ENCODE measurements around the gene PDE4D.

PDE4D gene

DNA sequence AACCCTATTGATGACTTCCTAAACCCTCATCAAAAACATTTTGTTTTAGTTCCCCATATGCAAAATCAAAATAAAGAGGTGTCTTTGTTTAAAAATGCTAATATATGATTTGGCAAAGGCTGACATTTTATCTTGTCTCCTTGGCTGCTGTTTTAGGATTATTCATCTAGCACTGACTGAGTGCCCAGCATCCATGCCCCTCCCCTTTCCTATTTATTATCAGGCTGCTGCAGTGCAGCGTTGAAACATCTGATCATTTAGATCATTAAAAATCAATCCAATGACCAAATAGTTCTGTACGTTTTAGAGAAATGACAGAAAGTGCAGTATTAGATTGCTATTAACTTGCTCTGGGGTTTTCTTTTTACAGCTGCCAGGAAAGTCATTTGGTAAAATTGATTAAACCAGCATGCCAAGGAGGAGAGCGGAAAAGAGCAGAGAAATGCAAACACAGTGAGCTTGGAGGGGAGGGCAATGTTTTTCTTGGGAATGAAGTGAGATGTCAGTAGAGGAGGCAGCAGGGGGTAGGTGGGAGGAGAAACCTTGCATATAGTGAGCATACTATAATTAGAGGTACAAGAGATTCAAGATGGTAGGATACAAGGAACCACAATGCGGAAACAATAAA, 286.3 kb downstream of the PDE4D start:
- H4K91ac ChIP-seq (ENCODE audit: low read length), result no peak overlapping the region
- H3K18ac ChIP-seq (ENCODE audit: low read depth in 1 of 2, low read length in 2 of 2), result no peak overlapping the region
- no peak overlapping the region for H4K8ac ChIP-seq (ENCODE audit: low read length)
- DNase-seq, result no peak
- no peaks in the 10 kb centered on the region for H3K27me3 ChIP-seq (ENCODE audit: control insufficient read depth in 1 of 2, insufficient read depth in 1 of 2, low read length in 2 of 2)
- H3K36me3 ChIP-seq (ENCODE audit: control insufficient read depth in 1 of 2, insufficient read depth in 2 of 2, low read depth in 1 of 2, low read length in 2 of 2), result no peaks in the 10 kb centered on the region
- no peak overlapping the region for H3K27ac ChIP-seq (ENCODE audit: low read length, poor library complexity, severe bottlenecking)
- no peak overlapping the region for H2BK5ac ChIP-seq (ENCODE audit: low read depth, low read length, poor library complexity, severe bottlenecking)
- H3K4me3 ChIP-seq (ENCODE audit: insufficient read depth in 1 of 2, low read depth in 1 of 2, low read length in 2 of 2), result peak overlapping the region in 1 of 2 experiments; percentile 9
- H3K4ac ChIP-seq (ENCODE audit: low read depth in 1 of 2, low read length in 2 of 2), result no peak overlapping the region
- H3K79me1 ChIP-seq (replicated peaks; ENCODE audit: low read length, poor library complexity, severe bottlenecking), result no peaks in the 10 kb centered on the region
- no peak overlapping the region for H3K4me2 ChIP-seq (ENCODE audit: low read length, poor library complexity, severe bottlenecking)
- WGBS, result 94% methylated on average over 4 of the region's 4 CpGs
- no peak overlapping the region for H3K23ac ChIP-seq (ENCODE audit: low read length in 2 of 2)
- no peak overlapping the region for H3K14ac ChIP-seq (ENCODE audit: low read length in 2 of 2)
- H2AK5ac ChIP-seq (ENCODE audit: low read length, severe bottlenecking), result no peak overlapping the region
- no peaks in the 10 kb centered on the region for H3K4me1 ChIP-seq (ENCODE audit: control insufficient read depth, insufficient read depth, low read depth, low read length)
- no peak overlapping the region for H2BK15ac ChIP-seq (ENCODE audit: low read depth, poor library complexity, severe bottlenecking)
- no peak overlapping the region for H3K9ac ChIP-seq (ENCODE audit: low read length)
- H2BK12ac ChIP-seq (ENCODE audit: low read length in 2 of 2), result no peak overlapping the region
- H2BK120ac ChIP-seq (ENCODE audit: low read depth, low read length), result no peak overlapping the region
- no peaks in the 10 kb centered on the region for H3K9me3 ChIP-seq (ENCODE audit: control insufficient read depth, low read length)
- no peak overlapping the region for H2AFZ ChIP-seq (ENCODE audit: low read depth, low read length)

DNA sequence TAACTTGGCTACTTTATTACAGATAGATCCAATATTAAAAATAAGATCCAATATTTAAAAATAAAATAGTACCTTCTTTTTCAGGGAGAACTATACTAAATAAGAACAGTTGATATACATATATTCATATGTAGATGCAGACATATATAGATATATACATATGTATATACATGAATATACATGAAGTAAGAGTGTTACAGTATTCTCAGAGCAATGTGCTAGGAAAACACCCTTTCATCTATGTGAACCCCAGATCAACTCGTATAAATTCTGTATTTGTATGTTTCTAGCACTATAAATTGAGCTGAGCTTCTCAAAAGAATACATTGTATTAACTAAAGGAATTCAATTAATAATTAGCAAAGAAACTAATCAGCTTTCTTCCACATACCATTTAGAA, 287.6 kb downstream of the PDE4D start:
- H2BK5ac ChIP-seq (ENCODE audit: low read depth, low read length, poor library complexity, severe bottlenecking), result no peak overlapping the region
- no peak for DNase-seq
- H3K23ac ChIP-seq (ENCODE audit: low read length in 2 of 2), result no peak overlapping the region
- no peak overlapping the region for H2BK15ac ChIP-seq (ENCODE audit: low read depth, poor library complexity, severe bottlenecking)
- H4K91ac ChIP-seq (ENCODE audit: low read length), result no peak overlapping the region
- no peaks in the 10 kb centered on the region for H3K27me3 ChIP-seq (ENCODE audit: control insufficient read depth in 1 of 2, insufficient read depth in 1 of 2, low read length in 2 of 2)
- H2BK12ac ChIP-seq (ENCODE audit: low read length in 2 of 2), result no peak overlapping the region
- no peak overlapping the region for H3K14ac ChIP-seq (ENCODE audit: low read length in 2 of 2)
- H3K4ac ChIP-seq (ENCODE audit: low read depth in 1 of 2, low read length in 2 of 2), result no peak overlapping the region
- H3K79me1 ChIP-seq (replicated peaks; ENCODE audit: low read length, poor library complexity, severe bottlenecking), result no peaks in the 10 kb centered on the region
- WGBS, result no CpG with 5 or more reads among the region's 1 CpG
- no peaks in the 10 kb centered on the region for H3K4me1 ChIP-seq (ENCODE audit: control insufficient read depth, insufficient read depth, low read depth, low read length)
- H3K9ac ChIP-seq (ENCODE audit: low read length), result no peak overlapping the region
- H2AFZ ChIP-seq (ENCODE audit: low read depth, low read length), result no peak overlapping the region
- H2AK5ac ChIP-seq (ENCODE audit: low read length, severe bottlenecking), result no peak overlapping the region
- H3K9me3 ChIP-seq (ENCODE audit: control insufficient read depth, low read length), result no peaks in the 10 kb centered on the region
- no peak overlapping the region for H4K8ac ChIP-seq (ENCODE audit: low read length)
- H3K4me3 ChIP-seq (ENCODE audit: insufficient read depth in 1 of 2, low read depth in 1 of 2, low read length in 2 of 2), result no peak overlapping the region
- no peaks in the 10 kb centered on the region for H3K36me3 ChIP-seq (ENCODE audit: control insufficient read depth in 1 of 2, insufficient read depth in 2 of 2, low read depth in 1 of 2, low read length in 2 of 2)
- H3K27ac ChIP-seq (ENCODE audit: low read length, poor library complexity, severe bottlenecking), result no peak overlapping the region
- H3K18ac ChIP-seq (ENCODE audit: low read depth in 1 of 2, low read length in 2 of 2), result no peak overlapping the region
- no peak overlapping the region for H2BK120ac ChIP-seq (ENCODE audit: low read depth, low read length)
- no peak overlapping the region for H3K4me2 ChIP-seq (ENCODE audit: low read length, poor library complexity, severe bottlenecking)

DNA sequence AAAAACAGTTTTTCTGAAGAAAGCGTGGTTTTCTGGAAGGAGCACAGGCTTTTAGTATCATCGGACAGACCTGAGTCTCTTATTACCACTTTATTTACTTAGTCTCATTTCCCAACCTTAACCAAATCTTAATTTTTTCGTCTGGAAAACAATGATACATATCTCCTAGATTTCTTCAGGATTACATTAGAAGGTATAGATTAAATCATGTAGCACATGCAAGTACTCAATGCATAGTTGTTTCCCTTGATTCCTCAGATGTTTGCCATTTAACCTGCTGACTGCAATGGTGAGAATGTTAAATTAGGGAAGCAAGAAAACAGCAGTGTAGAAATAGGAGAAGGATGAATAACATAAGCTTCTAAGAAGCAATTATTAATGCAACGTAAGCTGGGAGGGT, 289.4 kb downstream of the PDE4D start:
- H3K4ac ChIP-seq (ENCODE audit: low read depth in 1 of 2, low read length in 2 of 2), result no peak overlapping the region
- peaks cover 1% of the 10 kb centered on the region for H3K79me1 ChIP-seq (replicated peaks; ENCODE audit: low read length, poor library complexity, severe bottlenecking)
- H3K4me2 ChIP-seq (ENCODE audit: low read length, poor library complexity, severe bottlenecking), result no peak overlapping the region
- H2BK5ac ChIP-seq (ENCODE audit: low read depth, low read length, poor library complexity, severe bottlenecking), result no peak overlapping the region
- H3K9ac ChIP-seq (ENCODE audit: low read length), result no peak overlapping the region
- no peak for DNase-seq
- H3K14ac ChIP-seq (ENCODE audit: low read length in 2 of 2), result no peak overlapping the region
- H3K36me3 ChIP-seq (ENCODE audit: control insufficient read depth in 1 of 2, insufficient read depth in 2 of 2, low read depth in 1 of 2, low read length in 2 of 2), result no peaks in the 10 kb centered on the region
- no peak overlapping the region for H3K18ac ChIP-seq (ENCODE audit: low read depth in 1 of 2, low read length in 2 of 2)
- no peaks in the 10 kb centered on the region for H3K27me3 ChIP-seq (ENCODE audit: control insufficient read depth in 1 of 2, insufficient read depth in 1 of 2, low read length in 2 of 2)
- no peak overlapping the region for H3K23ac ChIP-seq (ENCODE audit: low read length in 2 of 2)
- no peak overlapping the region for H3K27ac ChIP-seq (ENCODE audit: low read length, poor library complexity, severe bottlenecking)
- H3K4me3 ChIP-seq (ENCODE audit: insufficient read depth in 1 of 2, low read depth in 1 of 2, low read length in 2 of 2), result no peak overlapping the region
- no peak overlapping the region for H2AFZ ChIP-seq (ENCODE audit: low read depth, low read length)
- no peaks in the 10 kb centered on the region for H3K9me3 ChIP-seq (ENCODE audit: control insufficient read depth, low read length)
- H3K4me1 ChIP-seq (ENCODE audit: control insufficient read depth, insufficient read depth, low read depth, low read length), result no peaks in the 10 kb centered on the region
- 81% methylated on average over 3 of the region's 4 CpGs for WGBS
- H2AK5ac ChIP-seq (ENCODE audit: low read length, severe bottlenecking), result no peak overlapping the region
- no peak overlapping the region for H2BK120ac ChIP-seq (ENCODE audit: low read depth, low read length)
- no peak overlapping the region for H2BK15ac ChIP-seq (ENCODE audit: low read depth, poor library complexity, severe bottlenecking)
- no peak overlapping the region for H4K91ac ChIP-seq (ENCODE audit: low read length)
- no peak overlapping the region for H4K8ac ChIP-seq (ENCODE audit: low read length)
- no peak overlapping the region for H2BK12ac ChIP-seq (ENCODE audit: low read length in 2 of 2)

DNA sequence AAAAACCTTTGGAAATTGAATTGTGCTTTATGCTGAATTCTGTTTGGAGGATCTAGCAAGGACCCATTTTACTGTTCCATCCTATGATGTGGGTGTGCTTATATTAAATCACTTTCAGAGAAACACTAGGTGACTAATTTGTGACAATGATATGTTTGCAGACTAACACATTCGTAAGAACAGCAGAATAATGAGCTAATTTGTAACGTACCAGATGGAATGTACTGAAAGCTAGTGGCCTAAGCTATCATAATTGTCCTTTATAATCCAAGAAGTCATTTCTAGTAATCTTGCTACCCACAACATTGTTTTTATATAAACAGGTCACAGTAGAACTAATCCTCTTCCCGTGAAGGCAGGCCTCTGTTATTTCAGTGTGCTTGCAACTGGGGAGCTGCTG, 292.5 kb downstream of the PDE4D start:
- Histone ChIP-seq H3K36me3 (ENCODE audit: control insufficient read depth in 1 of 2, insufficient read depth in 2 of 2, low read depth in 1 of 2, low read length in 2 of 2) (no peaks in the 10 kb centered on the region), H3K4me1 (ENCODE audit: control insufficient read depth, insufficient read depth, low read depth, low read length) (no peaks in the 10 kb centered on the region), H3K27ac (ENCODE audit: low read length, poor library complexity, severe bottlenecking) (no peak overlapping the region), H2BK5ac (ENCODE audit: low read depth, low read length, poor library complexity, severe bottlenecking) (no peak overlapping the region), H2AFZ (ENCODE audit: low read depth, low read length) (no peak overlapping the region), H3K18ac (ENCODE audit: low read depth in 1 of 2, low read length in 2 of 2) (no peak overlapping the region), H3K27me3 (ENCODE audit: control insufficient read depth in 1 of 2, insufficient read depth in 1 of 2, low read length in 2 of 2) (no peaks in the 10 kb centered on the region), H2BK15ac (ENCODE audit: low read depth, poor library complexity, severe bottlenecking) (no peak overlapping the region), H3K14ac (ENCODE audit: low read length in 2 of 2) (no peak overlapping the region), H3K4ac (ENCODE audit: low read depth in 1 of 2, low read length in 2 of 2) (no peak overlapping the region), H2AK5ac (ENCODE audit: low read length, severe bottlenecking) (no peak overlapping the region), H3K79me1 (replicated peaks; ENCODE audit: low read length, poor library complexity, severe bottlenecking) (peaks cover 1% of the 10 kb centered on the region), H2BK120ac (ENCODE audit: low read depth, low read length) (no peak overlapping the region), H2BK12ac (ENCODE audit: low read length in 2 of 2) (no peak overlapping the region), H3K23ac (ENCODE audit: low read length in 2 of 2) (no peak overlapping the region), H3K4me3 (ENCODE audit: insufficient read depth in 1 of 2, low read depth in 1 of 2, low read length in 2 of 2) (no peak overlapping the region), H4K8ac (ENCODE audit: low read length) (no peak overlapping the region), H3K4me2 (ENCODE audit: low read length, poor library complexity, severe bottlenecking) (no peak overlapping the region), H3K9ac (ENCODE audit: low read length) (no peak overlapping the region), H3K9me3 (ENCODE audit: control insufficient read depth, low read length) (no peaks in the 10 kb centered on the region), H4K91ac (ENCODE audit: low read length) (no peak overlapping the region)
- DNase-seq, result no peak
- 25% methylated on average over 1 of the region's 3 CpGs for WGBS

All from mesenchymal stem cell (in vitro differentiated cells and primary cell).